GM19240 (cell line): ENCODE data around the gene TBCB.
"Not testable (repeated sequence)": the region's sequence is repeated elsewhere in the genome, so short reads cannot be mapped to it uniquely, and the experiment has no call there.

ENCODE experiments used
- DNase-seq: peaks from one replicate; pipeline ENCODE4 v3.0.0; 2011; ENCODE audit warnings: low spot score; ENCODE audit not compliant: insufficient read length

The TBCB gene

DNA sequence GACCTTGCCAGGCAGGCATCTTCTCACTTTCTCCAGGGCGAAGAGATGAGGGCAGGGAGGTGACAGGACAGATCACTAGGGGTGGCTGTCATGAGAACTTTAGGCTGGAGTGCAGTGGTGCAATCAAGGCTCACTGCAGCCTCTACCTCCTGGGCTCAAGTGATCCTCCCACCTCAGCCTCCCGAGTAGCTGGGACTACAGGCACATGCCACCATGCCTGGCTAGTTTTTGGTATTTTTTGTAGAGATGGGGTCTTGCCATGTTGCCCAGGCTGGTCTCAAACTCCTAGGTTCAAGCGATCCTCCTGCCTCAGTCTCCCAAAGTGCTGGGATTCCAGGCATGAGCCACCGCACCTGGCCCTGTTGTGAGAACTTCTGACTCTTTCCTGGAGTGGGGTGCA is 19.6 kb downstream of the TBCB start:
- not testable (repeated sequence) for DNase-seq

DNA sequence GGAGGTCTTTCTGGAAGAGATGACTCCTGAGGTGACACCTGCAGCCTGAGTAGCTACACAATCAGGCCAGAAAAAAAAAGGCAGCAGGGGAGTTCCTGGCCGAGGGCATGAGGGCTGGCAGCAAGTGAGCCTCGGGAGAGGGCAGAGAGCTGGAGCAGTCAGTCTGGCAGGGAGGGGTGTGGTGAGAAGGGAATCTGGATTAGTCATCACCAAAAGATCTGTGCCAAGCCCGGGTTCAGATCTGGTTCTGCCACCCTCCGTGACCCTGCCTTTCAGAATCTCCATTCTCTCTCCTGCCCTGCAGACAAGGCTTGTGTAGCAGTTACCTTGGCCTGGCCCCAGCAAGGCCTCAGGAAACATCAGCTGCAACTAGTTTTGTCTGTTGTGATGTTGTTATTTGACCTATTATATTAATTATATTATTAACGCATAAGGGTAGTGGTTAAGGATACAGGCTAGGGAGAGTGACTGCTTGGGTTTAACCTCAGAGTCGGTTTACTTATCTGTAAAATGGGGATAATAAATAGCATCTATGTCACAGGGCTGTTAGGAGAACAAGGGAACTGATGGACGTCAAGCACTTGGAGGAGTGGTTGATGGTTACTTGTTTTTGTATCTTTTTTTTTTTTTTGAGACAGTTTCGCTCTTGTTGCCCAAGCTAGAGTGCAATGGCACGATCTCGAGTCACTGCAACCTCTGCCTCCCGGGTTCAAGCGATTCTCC is 21.9 kb downstream of the TBCB start:
- DNase-seq: no peak

DNA sequence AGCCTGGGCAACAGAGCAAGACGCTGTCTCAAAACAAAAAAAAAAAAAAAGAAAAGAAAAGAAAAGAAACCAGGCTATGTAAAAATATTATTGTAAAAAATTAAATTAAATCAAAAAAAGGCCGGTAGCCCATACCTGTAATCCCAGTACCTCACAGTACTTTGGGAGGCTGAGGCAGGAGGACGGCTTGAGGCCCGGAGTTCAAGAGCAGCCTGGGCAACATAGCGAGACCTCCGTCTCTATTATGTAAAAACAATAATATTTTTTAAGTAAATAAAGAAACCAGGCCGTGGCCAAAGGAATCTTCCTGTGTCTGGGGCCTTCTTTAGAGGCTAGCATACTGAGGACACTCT is 23.8 kb downstream of the TBCB start:
- no peak for DNase-seq

DNA sequence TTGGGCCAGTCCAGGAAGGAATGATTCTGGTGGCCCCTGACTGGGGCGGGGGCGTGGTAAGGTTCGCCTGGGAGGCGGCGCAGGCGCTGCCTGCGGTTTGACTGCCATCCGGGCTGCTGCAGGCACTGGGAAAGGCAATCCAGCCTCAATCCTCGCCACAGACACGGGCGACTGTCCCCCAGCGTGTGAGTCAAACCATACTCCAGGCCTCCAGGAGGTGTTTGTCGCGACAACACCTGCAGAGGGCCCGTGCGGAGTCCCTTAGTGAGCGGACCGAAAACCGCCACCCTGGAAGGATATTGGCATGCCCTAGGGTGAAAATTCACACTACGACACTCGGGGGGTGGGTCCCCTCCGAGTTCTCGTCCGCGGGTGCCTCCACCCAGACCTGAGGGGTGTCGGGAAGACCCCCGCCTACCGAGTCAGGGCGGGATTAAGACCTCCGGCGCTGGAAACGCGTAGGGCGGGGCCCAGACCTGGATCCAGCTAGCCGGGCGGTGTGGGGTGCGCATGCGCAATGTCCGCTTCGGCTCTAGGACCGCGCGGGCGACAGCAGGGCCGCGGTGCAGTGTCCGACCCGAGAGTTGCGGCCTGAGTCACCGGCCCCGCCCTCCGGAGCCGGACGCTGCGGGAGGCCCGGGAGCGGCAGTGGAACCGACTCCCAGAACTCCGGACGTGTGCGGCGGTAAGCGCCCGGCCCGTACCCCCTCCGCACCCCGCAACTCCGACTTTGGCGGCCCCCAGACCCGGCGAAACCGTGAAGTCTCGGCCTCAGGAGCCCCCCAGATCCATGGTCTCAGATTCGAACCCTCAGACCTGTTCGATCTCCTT is 24.4 kb downstream of the TBCB start, which contains the start of gene CAPNS1:
TSS of gene CAPNS1 (plus strand) at position 594 of the 831 bp plus-strand sequence. CDS start 946 bp downstream, outside the sequence.
- peak; percentile 96 for DNase-seq

DNA sequence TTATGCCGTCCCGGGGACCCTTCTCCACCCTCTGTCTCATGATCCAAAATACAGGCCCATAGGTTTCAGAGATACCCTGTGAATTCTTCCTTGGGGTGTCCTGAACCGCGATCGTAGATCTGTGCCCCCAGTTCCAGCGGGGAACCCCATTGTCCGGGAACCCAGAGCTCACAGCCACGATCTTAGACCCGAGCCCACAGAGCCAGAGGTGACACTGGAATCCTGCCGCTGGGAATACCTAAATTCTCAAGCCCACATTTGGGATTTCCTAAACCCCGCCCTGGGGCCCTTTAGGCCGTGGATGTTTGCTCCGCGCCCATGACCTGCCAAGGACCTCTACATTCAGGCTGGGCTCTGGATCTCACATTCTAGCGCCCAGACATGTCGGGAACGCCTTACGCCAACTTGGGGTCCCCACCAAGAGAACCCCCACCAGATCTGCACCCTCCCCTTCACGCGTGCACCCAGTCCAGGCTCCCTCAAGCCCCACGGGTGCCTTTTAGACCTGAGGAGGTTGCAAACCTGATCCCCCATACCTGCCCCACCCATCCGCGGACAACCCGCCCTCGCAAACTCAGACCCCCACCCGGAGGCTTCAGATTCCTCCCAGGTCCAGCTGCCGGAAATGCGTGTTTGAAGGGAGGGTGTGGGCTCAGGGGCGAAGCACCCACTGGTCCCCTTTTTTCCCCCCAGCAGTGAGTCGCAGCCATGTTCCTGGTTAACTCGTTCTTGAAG is 25.2 kb downstream of the TBCB start:
- DNase-seq: peak; percentile 73

DNA sequence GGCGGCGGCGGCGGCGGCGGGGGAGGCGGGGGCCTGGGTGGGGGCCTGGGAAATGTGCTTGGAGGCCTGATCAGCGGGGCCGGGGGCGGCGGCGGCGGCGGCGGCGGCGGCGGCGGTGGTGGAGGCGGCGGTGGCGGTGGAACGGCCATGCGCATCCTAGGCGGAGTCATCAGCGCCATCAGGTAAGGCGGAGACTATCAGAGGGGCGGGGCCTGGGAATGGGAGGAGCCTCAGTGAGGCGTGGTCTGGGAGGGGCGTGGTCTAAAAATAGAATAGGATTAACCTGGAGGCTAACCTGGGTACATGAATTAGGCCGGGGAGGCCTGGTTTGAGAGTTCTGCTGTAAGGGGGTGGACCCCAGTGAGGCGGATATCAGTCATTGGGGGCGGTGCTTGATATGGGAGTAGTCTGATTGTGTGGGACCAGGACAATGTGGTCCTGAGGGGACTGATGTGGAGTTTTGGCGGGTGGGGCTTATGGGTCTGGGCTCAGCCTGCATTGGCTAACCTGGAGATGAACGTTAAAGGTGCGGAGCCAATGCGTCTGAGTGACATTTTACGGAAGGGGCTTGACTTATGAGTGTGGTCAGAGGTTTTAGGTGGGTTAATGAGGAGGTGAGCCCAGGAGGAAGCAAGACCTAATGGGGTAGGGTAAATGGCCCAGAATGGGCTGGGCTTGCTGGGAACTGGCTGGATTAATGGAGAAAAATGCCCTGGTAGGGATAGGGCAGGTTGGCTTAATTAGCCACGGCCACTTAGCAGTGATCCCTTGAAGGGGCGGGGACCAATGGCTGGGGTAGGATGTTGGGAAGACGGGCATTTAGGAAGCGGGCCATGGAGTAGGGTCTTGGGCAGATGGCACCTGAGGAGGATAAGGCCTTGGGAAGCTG is 26.0 kb downstream of the TBCB start:
- peak; percentile 89 for DNase-seq

DNA sequence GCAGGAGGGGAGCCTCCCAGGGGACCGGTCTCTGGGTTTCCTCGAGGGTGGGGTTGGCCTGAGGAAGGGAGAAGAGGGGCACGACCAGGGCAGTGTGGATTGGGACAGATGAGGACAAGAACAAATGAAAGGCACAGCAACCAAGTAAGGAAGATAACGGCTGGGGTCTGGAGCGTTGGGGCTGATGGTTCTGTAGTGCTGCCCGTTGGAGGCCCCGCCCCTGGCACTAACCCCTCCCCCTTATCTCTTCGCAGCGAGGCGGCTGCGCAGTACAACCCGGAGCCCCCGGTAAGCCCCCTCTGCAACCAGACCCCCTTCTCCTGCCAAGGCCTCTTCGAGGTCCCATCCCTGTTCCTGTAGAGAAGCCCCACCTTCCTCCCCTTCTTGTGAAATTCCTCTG is 26.8 kb downstream of the TBCB start:
- DNase-seq: no peak

DNA sequence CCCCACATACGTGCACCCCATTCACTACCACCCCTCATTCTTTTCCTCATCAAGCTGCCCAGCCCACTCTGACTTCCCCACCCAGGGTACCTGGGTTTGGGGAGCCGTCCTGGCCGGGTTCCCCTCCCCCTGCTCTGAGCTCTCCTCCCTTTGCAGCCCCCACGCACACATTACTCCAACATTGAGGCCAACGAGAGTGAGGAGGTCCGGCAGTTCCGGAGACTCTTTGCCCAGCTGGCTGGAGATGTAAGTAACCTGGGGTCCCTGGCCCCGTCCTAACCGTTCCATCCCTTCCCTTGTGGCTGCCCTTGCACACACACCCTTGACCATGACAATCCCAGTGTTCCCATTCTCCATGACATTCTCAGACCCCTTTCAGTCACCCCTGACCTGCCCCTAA is 27.2 kb downstream of the TBCB start:
- no peak for DNase-seq

DNA sequence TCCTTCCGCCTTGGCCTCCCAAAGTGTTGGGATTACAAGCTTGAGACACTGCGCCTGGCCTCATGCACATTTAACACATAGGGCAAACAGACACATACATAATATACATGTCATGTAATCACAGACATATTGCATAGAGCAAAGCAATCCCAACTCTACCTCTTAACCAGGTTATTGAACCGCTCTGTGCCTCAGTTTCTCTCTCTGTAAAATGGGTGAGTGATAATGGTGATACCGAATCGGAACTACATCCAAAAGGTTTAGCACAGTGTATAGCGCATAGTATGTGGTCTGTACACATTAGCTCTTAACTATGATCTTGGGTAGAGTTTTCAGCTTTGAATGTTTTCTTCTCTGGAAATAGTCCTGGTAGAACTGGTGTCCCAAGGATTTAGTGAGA is 29.4 kb downstream of the TBCB start:
- DNase-seq: no peak

DNA sequence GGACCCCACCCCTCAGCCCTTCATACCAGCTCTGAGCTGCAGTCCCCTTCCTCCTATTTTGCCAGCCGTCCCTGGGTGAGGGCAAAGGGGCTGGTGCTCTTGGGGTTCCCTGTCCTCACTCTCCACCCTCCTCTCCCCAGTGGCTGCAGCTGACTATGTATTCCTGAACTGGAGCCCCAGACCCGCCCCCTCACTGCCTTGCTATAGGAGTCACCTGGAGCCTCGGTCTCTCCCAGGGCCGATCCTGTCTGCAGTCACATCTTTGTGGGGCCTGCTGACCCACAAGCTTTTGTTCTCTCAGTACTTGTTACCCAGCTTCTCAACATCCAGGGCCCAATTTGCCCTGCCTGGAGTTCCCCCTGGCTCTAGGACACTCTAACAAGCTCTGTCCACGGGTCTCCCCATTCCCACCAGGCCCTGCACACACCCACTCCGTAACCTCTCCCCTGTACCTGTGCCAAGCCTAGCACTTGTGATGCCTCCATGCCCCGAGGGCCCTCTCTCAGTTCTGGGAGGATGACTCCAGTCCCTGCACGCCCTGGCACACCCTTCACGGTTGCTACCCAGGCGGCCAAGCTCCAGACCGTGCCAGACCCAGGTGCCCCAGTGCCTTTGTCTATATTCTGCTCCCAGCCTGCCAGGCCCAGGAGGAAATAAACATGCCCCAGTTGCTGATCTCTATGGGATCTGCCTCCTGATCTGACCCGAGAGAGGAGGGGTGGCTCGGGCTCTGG is 34.6 kb downstream of the TBCB start:
- DNase-seq: no peak

DNA sequence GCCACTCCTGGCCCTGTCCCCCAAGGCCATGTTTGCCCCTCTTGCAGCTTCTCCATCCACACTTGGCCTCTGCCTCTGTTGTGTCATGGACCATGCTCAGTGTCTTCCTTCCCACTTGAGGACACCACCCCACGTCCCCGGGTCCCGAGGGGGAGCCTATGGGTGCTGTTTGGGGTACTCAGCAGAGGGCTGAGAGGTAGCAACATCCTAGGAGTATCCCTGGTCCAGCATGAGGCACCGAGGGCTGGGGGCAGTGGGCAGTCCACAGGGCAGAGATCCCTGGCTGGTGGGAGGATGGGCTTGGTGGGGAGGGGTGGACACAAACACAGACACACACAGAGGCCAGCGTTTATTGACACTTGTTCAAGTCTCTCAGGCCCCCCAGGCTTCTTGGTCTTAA is 35.3 kb downstream of the TBCB start:
- DNase-seq: no peak

DNA sequence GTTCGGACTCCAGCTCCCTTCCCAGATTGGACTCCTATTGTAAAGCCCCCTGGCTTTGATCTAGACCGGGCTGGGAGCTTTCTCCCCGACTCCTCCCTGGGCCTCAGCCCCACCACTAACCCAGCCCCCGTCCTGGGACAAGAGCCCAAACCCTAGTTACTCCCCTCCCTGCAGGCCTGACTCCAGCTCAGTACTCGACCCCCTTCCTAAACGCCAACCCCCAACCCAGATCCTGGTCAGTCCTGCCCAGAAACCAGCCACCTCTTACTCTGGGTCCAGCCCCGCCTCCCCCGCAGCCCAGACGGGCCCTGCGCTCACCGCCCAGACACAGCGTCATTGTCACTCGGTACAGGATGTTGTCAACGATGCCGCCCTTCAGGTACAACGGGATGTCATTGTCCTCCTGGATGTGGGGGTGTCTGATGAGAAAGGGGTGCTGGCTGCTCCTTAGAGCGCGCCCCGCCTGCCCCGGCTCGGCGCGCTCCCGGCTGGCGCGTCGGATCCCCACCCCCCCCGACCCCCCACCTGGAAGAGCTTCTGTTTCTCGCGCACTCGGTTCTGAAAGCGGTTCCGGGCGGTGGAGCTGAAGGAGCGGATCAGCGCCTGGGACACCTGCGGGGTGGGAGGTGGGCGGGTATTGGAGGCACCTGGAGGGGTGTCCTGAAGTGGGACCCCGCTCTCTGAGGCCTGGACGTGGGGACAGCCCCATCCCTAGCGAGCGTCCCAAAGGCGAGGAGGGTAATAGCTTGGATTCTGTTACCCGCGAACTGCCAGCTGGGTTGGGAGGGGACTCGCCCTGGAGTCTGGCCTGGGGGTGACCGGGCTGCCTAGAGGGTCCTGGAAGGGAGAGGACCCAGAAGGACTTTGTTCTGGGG is 36.1 kb downstream of the TBCB start:
- no peak for DNase-seq

DNA sequence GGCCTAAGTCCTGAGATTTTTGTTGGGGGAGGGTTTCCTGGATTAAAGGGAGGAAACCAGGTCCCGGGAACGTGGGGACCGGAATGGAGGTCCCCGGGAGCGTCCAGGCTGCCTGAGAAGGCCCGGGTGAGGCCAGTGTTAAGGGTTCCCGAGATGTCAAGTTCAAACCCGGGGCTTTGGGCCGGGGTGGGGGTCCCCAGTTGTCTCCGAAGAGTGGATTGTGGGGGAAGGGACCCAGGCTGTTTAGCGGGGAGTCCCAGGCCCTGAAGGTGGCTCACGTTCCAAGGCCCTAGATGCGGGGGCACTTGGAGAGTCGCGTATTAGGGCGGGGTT is 36.7 kb downstream of the TBCB start:
- no peak for DNase-seq

DNA sequence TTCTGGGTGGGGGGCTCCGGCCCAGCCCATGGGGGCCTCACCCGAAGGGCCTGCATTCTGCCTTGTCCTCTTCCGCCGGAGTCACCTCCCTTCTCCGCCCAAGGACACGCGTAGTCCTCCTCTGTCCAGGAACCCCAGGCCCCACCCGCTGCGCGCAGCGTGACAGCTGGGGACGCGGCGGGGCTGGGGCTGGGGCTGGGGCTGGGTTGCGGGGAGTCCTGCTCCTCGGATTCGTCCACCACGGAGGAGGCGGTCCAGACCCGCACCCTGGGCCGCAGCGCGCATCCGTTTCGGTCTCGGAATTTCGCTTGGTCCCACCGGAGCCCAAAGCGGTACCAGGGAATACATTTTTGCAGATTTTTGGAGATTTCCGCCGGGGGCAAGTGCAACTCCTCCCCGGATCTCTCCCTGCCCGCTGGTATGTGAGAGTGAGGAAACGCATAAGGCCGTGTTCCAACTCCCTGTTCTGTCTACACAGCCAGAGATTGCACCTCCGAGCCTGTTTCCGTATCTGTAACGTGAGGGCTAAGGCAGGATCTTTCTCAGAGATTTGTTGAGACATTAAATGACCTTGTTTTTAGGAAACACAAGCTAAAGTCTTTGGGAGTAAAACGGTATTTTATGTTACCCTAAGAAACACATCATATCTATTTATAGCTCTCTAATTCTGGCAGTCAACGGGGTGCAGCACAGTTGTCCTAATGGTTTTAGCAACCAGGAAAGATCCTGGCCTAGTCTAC is 37.3 kb downstream of the TBCB start, which contains the start of gene COX7A1:
TSS of gene COX7A1 (minus strand) at position 96 of the 740 bp plus-strand sequence. CDS start at position 56, 40 bp downstream.
- no peak for DNase-seq

DNA sequence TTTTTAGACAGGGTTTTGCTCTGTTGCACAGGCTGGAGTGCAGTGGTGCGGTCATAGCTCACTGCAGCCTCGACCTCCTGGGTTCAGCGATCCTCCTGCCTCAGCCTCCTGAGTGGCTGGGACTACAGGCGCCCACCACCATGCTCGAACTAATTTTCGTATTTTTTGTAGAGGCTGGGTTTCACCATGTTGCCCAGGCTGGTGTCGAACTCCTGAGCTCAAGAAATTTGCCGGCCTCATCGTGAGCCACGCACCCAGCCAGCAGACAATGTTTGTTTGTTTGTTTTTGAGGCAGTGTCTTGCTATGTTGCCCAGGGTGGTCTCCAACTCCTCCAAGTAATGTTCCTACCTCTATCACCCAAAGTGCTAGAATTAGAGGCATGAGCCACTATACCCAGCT is 37.9 kb downstream of the TBCB start:
- DNase-seq: no peak

DNA sequence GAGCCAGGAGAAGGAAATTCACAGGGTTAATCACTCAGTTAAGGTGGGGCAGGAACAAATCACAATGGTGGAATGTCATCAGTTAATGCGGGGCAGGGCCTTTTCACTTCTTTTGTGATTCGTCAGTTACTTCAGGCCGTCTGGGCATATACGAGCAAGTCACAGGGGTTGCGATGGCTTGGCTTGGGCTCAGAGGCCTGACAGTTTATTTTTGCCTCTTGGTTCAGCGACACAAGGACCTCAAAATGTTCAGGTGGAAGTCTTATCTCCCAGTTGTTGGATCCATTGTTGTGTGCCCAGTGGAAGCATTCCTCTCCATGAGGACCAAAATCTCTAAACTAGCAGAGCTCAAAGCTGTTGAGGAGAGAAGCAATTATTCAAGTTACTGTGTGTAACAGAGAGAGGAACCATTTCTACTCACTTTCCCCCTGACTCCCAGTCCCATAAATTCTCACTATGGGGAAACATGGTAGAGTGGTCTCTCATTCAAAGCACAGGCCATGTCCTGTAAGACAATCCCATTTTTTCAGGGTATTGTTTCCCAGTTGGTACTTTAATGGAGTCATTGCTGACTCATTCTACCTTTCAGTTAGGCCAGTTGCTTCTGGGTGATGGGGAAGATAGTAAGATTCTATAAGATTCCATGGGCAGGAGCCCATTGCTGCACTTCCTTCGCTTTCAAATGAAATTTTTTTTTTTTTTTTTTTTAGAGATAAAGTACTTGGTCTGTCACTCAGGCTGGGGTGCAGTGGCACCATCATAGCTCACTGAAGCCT is 45.7 kb downstream of the TBCB start:
- DNase-seq: no peak

DNA sequence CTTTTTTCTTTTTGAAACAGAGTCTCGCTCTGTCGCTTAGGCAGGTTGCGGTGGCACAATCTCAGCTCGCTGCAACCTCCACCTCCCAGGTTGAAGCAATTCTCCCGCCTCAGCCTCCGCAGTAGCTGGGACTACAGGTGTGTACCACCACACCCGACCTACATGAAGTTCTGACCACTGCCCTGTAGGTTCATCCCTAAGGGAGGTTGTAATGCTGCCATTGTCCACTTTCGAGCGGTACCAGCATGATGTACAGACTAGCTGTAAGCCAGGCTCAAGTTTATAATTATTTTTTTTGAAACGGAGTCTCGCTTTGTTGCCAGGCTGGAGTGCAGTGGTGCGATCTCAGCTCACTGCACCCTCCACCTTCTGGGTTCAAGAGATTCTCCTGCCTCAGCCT is 48.5 kb downstream of the TBCB start:
- DNase-seq: no peak
